SK-N-SH (cell line): ENCODE data around the gene POLA1. TPM values are rescaled to one million over a fixed set of nuclear protein-coding genes. Genes with fewer than 3 reads are reported as not detected.

Experiments used
- CTCF ChIA-PET: fragments of 300-600, 350-600 bp; formaldehyde crosslinking; extraction: SDS; loops from one replicate; lab custom pipeline; 2021; lab: Yijun Ruan, JAX
- POLR2A ChIA-PET: fragments of 350-600 bp; sonication (Branson Sonifier 250); formaldehyde crosslinking; extraction: SDS; loops from one replicate; lab custom pipeline; 2020; ENCODE audit warnings: antibody characterized with exemption, inconsistent platforms; lab: Yijun Ruan, JAX
- DNase-seq: peaks from one replicate; pipeline ENCODE4 v3.0.0; 2012
- H2AFZ ChIP-seq: fragments of 200-600 bp; sonication (generic); 2 replicates; pipeline ENCODE4 v1.8.1; 2016; ENCODE audit warnings: antibody characterized with exemption, mild to moderate bottlenecking, low read depth
- H3F3A ChIP-seq: fragments of 200-600 bp; sonication (generic); replicated peaks from 2 replicates; pipeline ENCODE3; 2016; ENCODE audit warnings: antibody characterized with exemption, mild to moderate bottlenecking; ENCODE audit not compliant: insufficient read depth
- H3K27ac ChIP-seq, 2 experiments: fragments of 200-500 bp in 1 of 2; fragments of 200-600 bp in 1 of 2; sonication (Bioruptor generic) in 1 of 2; sonication (generic), shearing (Covaris generic) in 1 of 2; 2 replicates each; pipeline versions ENCODE4 v1.5.1 to v1.6.1; 2014 to 2016; ENCODE audit warnings: low read depth in 2 of 2, inconsistent platforms in 1 of 2, low read length in 1 of 2, mild to moderate bottlenecking in 1 of 2, mixed read lengths in 1 of 2
- H3K27me3 ChIP-seq: fragments of 200-600 bp; sonication (generic), shearing (Covaris generic); 2 replicates; pipeline ENCODE4 v1.6.1; 2016; ENCODE audit warnings: mixed run types; ENCODE audit not compliant: insufficient read depth
- H3K36me3 ChIP-seq, 2 experiments: fragments of 200-500 bp in 1 of 2; fragments of 200-600 bp in 1 of 2; sonication (Bioruptor generic) in 1 of 2; sonication (generic) in 1 of 2; replicated peaks in 1 of 2; 2 replicates each; pipeline versions ENCODE3 to v1.5.1; 2014 to 2016; ENCODE audit warnings: low read length in 1 of 2, mild to moderate bottlenecking in 1 of 2; ENCODE audit not compliant: insufficient read depth in 2 of 2, control insufficient read depth in 1 of 2
- H3K4me1 ChIP-seq, 2 experiments: fragments of 200-500 bp in 1 of 2; fragments of 200-600 bp in 1 of 2; sonication (Bioruptor generic) in 1 of 2; sonication (generic), shearing (Covaris generic) in 1 of 2; 2 replicates each; pipeline versions ENCODE4 v1.5.1 to v1.6.1; 2014 to 2016; ENCODE audit warnings: low read depth in 1 of 2, low read length in 1 of 2, mixed run types in 1 of 2; ENCODE audit not compliant: insufficient read depth in 2 of 2, control insufficient read depth in 1 of 2
- H3K4me2 ChIP-seq: fragments of 200-600 bp; sonication (generic), shearing (Covaris generic); 2 replicates; pipeline ENCODE4 v1.6.1; 2017; ENCODE audit warnings: mixed run types
- H3K4me3 ChIP-seq, 2 experiments: fragments of 200-500 bp in 1 of 2; fragments of 200-600 bp in 1 of 2; sonication (Bioruptor generic) in 1 of 2; sonication (generic), shearing (Covaris generic) in 1 of 2; 2 replicates each; pipeline versions ENCODE4 v1.5.1 to v1.8.1; 2014 to 2016; ENCODE audit warnings: low read depth in 2 of 2, inconsistent platforms in 1 of 2, low read length in 1 of 2, mild to moderate bottlenecking in 1 of 2, mixed read lengths in 1 of 2, moderate library complexity in 1 of 2
- H3K79me2 ChIP-seq: fragments of 200-600 bp; sonication (generic); 2 replicates; pipeline ENCODE4 v1.8.1; 2017; ENCODE audit warnings: mild to moderate bottlenecking; ENCODE audit not compliant: insufficient read depth
- H3K9ac ChIP-seq: fragments of 200-600 bp; sonication (generic); 2 replicates; pipeline ENCODE4 v1.6.1; 2017; ENCODE audit warnings: mixed run types
- H3K9me2 ChIP-seq: fragments of 200-600 bp; sonication (generic); 2 replicates; pipeline ENCODE4 v1.6.1; 2017; ENCODE audit warnings: mixed run types
- H3K9me3 ChIP-seq: fragments of 200-600 bp; sonication (generic); 2 replicates; pipeline ENCODE4 v1.6.1; 2017; ENCODE audit warnings: mixed run types, mild to moderate bottlenecking, moderate library complexity
- H4K20me1 ChIP-seq: fragments of 200-600 bp; sonication (generic); 2 replicates; pipeline ENCODE4 v1.6.1; 2017; ENCODE audit warnings: mild to moderate bottlenecking, mixed run types; ENCODE audit not compliant: insufficient read depth
- CHD2 ChIP-seq: fragments of 150-350 bp; IDR thresholded peaks from 2 replicates; pipeline ENCODE4 v1.6.1; 2018; ENCODE audit warnings: low read length; ENCODE audit not compliant: partially characterized antibody
- EP300 ChIP-seq, 2 experiments: IDR thresholded peaks; 2 replicates each; pipeline versions ENCODE4 v1.4.0 to v1.6.1; 2012; ENCODE audit warnings: borderline replicate concordance in 1 of 2, low read depth in 1 of 2, low read length in 1 of 2
- EZH2phosphoT487 ChIP-seq: fragments of 200-600 bp; sonication (generic); IDR thresholded peaks from 2 replicates; pipeline ENCODE4 v1.6.1; 2017; ENCODE audit warnings: low read depth, mixed run types, mild to moderate bottlenecking, antibody characterized with exemption, moderate library complexity, borderline replicate concordance
- FOXJ3 ChIP-seq: sonication (generic); formaldehyde crosslinking; IDR thresholded peaks from 2 replicates; pipeline ENCODE4 v1.5.1; 2020; ENCODE audit warnings: mild to moderate bottlenecking, missing genetic modification reagents
- GATA2 ChIP-seq: sonication (generic); formaldehyde crosslinking; IDR thresholded peaks from 2 replicates; pipeline ENCODE4 v1.5.0; 2020; ENCODE audit warnings: mild to moderate bottlenecking, missing genetic modification reagents
- JUND ChIP-seq: IDR thresholded peaks from 2 replicates; pipeline ENCODE4 v1.4.0; 2012
- MEF2A ChIP-seq: IDR thresholded peaks from 2 replicates; pipeline ENCODE4 v1.4.0; 2012; ENCODE audit warnings: low read depth, borderline replicate concordance
- MXI1 ChIP-seq: IDR thresholded peaks from 2 replicates; pipeline ENCODE4 v1.6.1; 2012; ENCODE audit warnings: mild to moderate bottlenecking, low read depth, low read length, improper control_type of control experiment
- NRF1 ChIP-seq: IDR thresholded peaks from 2 replicates; pipeline ENCODE4 v1.6.1; 2012; ENCODE audit warnings: low read depth, mild to moderate bottlenecking, low read length
- POLR2AphosphoS5 ChIP-seq: IDR thresholded peaks from 2 replicates; pipeline ENCODE4 v1.6.1; 2012; ENCODE audit warnings: low read depth, low read length
- RCOR1 ChIP-seq: fragments of 150-350 bp; IDR thresholded peaks from 2 replicates; pipeline ENCODE4 v1.6.1; 2017; ENCODE audit warnings: antibody characterized with exemption, low read length
- RFX5 ChIP-seq: IDR thresholded peaks from 2 replicates; pipeline ENCODE4 v1.6.1; 2012; ENCODE audit warnings: mild to moderate bottlenecking, improper control_type of control experiment, low read length
- SIN3A ChIP-seq: IDR thresholded peaks from 2 replicates; pipeline ENCODE4 v1.6.1; 2012; ENCODE audit warnings: low read depth, mild to moderate bottlenecking, low read length, moderate library complexity, borderline replicate concordance
- TAF1 ChIP-seq: IDR thresholded peaks from 2 replicates; pipeline ENCODE4 v1.6.1; 2012; ENCODE audit warnings: low read depth, mild to moderate bottlenecking, low read length, moderate library complexity, borderline replicate concordance
- YY1 ChIP-seq: IDR thresholded peaks from 2 replicates; pipeline ENCODE4 v1.4.0; 2012; ENCODE audit warnings: low read depth, mild to moderate bottlenecking
- WGBS: methylation state at CpG from one replicate; pipeline ENCODE4 v1.1.6; 2017; ENCODE audit warnings: low lambda C conversion rate; 5-methylcytosine and 5-hydroxymethylcytosine counted together
- polyA plus RNA-seq, 3 experiments: library from polyadenylated mRNA; depleted of rRNA; stranded (reverse); fragments of >200 nt; gene quantifications; 2 replicates each; pipeline ENCODE4 v1.2.3, GENCODE V29; 2012
- TF ChIP-seq, protein P1 (sequence below): IDR thresholded peaks from 2 replicates; pipeline ENCODE4 v1.4.0; 2012; ENCODE audit warnings: low read depth, borderline replicate concordance
- TF ChIP-seq, protein P2 (sequence below): IDR thresholded peaks from 2 replicates; pipeline ENCODE4 v1.4.0; 2012; ENCODE audit warnings: low read depth, borderline replicate concordance
- TF ChIP-seq, protein P3 (sequence below): IDR thresholded peaks from 2 replicates; pipeline ENCODE4 v1.4.0; 2012; ENCODE audit warnings: low read depth
- TF ChIP-seq, protein P4 (sequence below): IDR thresholded peaks from 2 replicates; pipeline ENCODE4 v1.6.1; 2012; ENCODE audit warnings: mild to moderate bottlenecking, low read depth, low read length, moderate library complexity
- TF ChIP-seq, protein P5 (sequence below): fragments of 150-350 bp; IDR thresholded peaks from 2 replicates; pipeline ENCODE4 v1.6.1; 2016; ENCODE audit warnings: mild to moderate bottlenecking, low read depth, low read length

The POLA1 gene
- polyA plus RNA-seq, 1 of the 3 experiments (the other 2 are of a cell fraction), result 2.8 TPM

DNA sequence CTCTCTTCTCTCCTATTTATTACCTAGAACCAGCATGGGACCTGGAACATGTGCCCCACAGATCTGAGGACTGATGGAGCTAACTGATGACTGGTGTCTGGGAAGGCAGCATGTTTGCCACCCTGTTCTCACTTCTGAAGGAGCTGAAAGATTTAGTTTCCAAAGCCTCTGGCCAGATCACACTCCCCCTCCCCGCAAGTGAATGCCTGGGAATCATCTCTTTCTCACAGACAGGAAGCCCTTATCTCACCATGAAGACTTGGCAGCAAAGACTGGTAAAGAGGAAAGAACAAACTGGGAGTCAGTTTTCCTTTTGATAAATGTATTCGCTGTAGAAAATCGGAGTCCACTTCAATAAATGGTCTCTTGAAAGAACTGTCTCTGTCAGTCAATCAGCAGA lies 25.6 kb upstream of the POLA1 start:
- DNase-seq, result peak; percentile 22
- Histone ChIP-seq H3K4me3 (no peak overlapping the region), H3K4me1 (no peaks in the 10 kb centered on the region; a peak in 1 of 4 replicates), H3K4me2 (no peak overlapping the region), H2AFZ (no peak overlapping the region), H3K36me3 (no peaks in the 10 kb centered on the region), H3K9me3 (no peaks in the 10 kb centered on the region), H3K79me2 (no peaks in the 10 kb centered on the region), H3F3A (no peaks in the 10 kb centered on the region), H3K9me2 (no peaks in the 10 kb centered on the region), H3K9ac (no peak overlapping the region), H4K20me1 (no peaks in the 10 kb centered on the region), H3K27me3 (no peaks in the 10 kb centered on the region; the same call in 1 of the 2 replicates), H3K27ac (no peak overlapping the region)
- CTCF ChIA-PET, result interaction anchor here (1.4 kb wide), 1 partner anchor 8 kb away, joined by 7 read pairs; no protein-coding TSS in a partner anchor
- 4% methylated on average over 3 of the region's 3 CpGs for WGBS
- TF ChIP-seq RCOR1 (no peak), MEF2A (no peak), POLR2AphosphoS5 (no peak), YY1 (no peak), FOXJ3 (CRISPR knock-in tag) (no peak), MXI1 (no peak), SIN3A (no peak), EZH2phosphoT487 (no peak), EP300 (IDR thresholded peaks at IDR 0.05; ENCODE audit: borderline replicate concordance in 1 of 2, low read depth in 1 of 2, low read length in 1 of 2) (no peak), RFX5 (no peak), NRF1 (no peak), CHD2 (no peak), TAF1 (no peak)
- TF ChIP-seq, protein P1, sequence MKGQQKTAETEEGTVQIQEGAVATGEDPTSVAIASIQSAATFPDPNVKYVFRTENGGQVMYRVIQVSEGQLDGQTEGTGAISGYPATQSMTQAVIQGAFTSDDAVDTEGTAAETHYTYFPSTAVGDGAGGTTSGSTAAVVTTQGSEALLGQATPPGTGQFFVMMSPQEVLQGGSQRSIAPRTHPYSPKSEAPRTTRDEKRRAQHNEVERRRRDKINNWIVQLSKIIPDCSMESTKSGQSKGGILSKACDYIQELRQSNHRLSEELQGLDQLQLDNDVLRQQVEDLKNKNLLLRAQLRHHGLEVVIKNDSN, result no peak
- TF ChIP-seq, protein P2, sequence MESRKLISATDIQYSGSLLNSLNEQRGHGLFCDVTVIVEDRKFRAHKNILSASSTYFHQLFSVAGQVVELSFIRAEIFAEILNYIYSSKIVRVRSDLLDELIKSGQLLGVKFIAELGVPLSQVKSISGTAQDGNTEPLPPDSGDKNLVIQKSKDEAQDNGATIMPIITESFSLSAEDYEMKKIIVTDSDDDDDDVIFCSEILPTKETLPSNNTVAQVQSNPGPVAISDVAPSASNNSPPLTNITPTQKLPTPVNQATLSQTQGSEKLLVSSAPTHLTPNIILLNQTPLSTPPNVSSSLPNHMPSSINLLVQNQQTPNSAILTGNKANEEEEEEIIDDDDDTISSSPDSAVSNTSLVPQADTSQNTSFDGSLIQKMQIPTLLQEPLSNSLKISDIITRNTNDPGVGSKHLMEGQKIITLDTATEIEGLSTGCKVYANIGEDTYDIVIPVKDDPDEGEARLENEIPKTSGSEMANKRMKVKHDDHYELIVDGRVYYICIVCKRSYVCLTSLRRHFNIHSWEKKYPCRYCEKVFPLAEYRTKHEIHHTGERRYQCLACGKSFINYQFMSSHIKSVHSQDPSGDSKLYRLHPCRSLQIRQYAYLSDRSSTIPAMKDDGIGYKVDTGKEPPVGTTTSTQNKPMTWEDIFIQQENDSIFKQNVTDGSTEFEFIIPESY, result no peak
- TF ChIP-seq, protein P3, sequence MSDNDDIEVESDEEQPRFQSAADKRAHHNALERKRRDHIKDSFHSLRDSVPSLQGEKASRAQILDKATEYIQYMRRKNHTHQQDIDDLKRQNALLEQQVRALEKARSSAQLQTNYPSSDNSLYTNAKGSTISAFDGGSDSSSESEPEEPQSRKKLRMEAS, result no peak
- POLR2A ChIA-PET, result no interaction called here

DNA sequence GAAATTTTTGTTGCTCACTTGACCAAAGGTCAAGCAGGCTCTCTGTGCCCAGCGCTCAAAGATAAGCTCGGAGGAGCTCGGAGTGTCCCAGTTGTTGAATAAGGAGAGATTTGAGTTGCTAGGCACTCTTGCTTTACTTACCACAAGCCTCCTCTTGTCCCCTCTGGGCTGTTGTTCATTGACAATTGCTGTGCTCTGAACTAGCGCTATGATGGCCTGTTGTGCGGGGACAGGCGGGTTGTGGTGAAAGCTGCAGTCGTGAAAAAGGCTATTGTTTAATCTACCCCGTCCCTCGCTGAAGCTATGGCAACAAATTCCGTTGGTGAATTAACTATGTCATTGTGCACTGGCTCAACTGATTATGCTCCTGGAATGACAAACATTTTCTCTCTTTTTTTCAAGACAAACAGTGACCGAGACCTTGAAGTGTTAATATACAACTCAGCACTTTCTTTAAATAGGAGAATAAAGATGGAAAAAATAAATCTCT lies 21.0 kb upstream of the POLA1 start:
- H3K4me3 ChIP-seq, result no peak overlapping the region
- H3K4me1 ChIP-seq, result no peaks in the 10 kb centered on the region; a peak in 1 of 4 replicates
- 50% methylated on average over 11 of the region's 11 CpGs for WGBS
- TF ChIP-seq FOXJ3 (CRISPR knock-in tag), result no peak
- TF ChIP-seq EZH2phosphoT487, result no peak
- TF ChIP-seq YY1, result no peak
- TF ChIP-seq JUND, result no peak
- no peak for TF ChIP-seq EP300 (IDR thresholded peaks at IDR 0.05; ENCODE audit: borderline replicate concordance in 1 of 2, low read depth in 1 of 2, low read length in 1 of 2)
- TF ChIP-seq, protein P4, sequence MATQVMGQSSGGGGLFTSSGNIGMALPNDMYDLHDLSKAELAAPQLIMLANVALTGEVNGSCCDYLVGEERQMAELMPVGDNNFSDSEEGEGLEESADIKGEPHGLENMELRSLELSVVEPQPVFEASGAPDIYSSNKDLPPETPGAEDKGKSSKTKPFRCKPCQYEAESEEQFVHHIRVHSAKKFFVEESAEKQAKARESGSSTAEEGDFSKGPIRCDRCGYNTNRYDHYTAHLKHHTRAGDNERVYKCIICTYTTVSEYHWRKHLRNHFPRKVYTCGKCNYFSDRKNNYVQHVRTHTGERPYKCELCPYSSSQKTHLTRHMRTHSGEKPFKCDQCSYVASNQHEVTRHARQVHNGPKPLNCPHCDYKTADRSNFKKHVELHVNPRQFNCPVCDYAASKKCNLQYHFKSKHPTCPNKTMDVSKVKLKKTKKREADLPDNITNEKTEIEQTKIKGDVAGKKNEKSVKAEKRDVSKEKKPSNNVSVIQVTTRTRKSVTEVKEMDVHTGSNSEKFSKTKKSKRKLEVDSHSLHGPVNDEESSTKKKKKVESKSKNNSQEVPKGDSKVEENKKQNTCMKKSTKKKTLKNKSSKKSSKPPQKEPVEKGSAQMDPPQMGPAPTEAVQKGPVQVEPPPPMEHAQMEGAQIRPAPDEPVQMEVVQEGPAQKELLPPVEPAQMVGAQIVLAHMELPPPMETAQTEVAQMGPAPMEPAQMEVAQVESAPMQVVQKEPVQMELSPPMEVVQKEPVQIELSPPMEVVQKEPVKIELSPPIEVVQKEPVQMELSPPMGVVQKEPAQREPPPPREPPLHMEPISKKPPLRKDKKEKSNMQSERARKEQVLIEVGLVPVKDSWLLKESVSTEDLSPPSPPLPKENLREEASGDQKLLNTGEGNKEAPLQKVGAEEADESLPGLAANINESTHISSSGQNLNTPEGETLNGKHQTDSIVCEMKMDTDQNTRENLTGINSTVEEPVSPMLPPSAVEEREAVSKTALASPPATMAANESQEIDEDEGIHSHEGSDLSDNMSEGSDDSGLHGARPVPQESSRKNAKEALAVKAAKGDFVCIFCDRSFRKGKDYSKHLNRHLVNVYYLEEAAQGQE, result no peak
- TF ChIP-seq, protein P5, sequence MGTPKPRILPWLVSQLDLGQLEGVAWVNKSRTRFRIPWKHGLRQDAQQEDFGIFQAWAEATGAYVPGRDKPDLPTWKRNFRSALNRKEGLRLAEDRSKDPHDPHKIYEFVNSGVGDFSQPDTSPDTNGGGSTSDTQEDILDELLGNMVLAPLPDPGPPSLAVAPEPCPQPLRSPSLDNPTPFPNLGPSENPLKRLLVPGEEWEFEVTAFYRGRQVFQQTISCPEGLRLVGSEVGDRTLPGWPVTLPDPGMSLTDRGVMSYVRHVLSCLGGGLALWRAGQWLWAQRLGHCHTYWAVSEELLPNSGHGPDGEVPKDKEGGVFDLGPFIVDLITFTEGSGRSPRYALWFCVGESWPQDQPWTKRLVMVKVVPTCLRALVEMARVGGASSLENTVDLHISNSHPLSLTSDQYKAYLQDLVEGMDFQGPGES, result no peak
- TF ChIP-seq GATA2 (CRISPR knock-in tag), result no peak

More for the DNA sequence above, 21.0 kb upstream of the POLA1 start:
- H3F3A ChIP-seq, result no peaks in the 10 kb centered on the region
- no peaks in the 10 kb centered on the region for H4K20me1 ChIP-seq
- H3K27me3 ChIP-seq, result no peaks in the 10 kb centered on the region; the same call in 1 of the 2 replicates
- no peak overlapping the region for H3K27ac ChIP-seq
- no peak overlapping the region for H3K9ac ChIP-seq
- POLR2A ChIA-PET, result no interaction called here
- CTCF ChIA-PET, result no interaction called here
- no peaks in the 10 kb centered on the region for H3K36me3 ChIP-seq
- no peak for DNase-seq
- no peaks in the 10 kb centered on the region for H3K9me2 ChIP-seq
- no peak overlapping the region for H3K4me2 ChIP-seq
- H2AFZ ChIP-seq, result no peak overlapping the region
- H3K79me2 ChIP-seq, result no peaks in the 10 kb centered on the region
- H3K9me3 ChIP-seq, result no peaks in the 10 kb centered on the region
